Ascending aorta (tissue), 2 donors: ENCODE measurements around the gene OR6Y1. TPM values are rescaled to one million over a fixed set of nuclear protein-coding genes. Genes with fewer than 3 reads are reported as not detected.

Source experiments
- DNase-seq, 2 donors: peaks; one replicate each; pipeline ENCODE4 v3.0.0-alpha.2; 2019; ENCODE audit warnings: low spot score in 2 of 2
- H3K27ac ChIP-seq, 2 donors: fragments of 200-600 bp; sonication (generic); one replicate each; pipeline ENCODE4 v1.5.1; 2016 to 2017; ENCODE audit warnings: mild to moderate bottlenecking in 1 of 2
- H3K27me3 ChIP-seq: fragments of 200-600 bp; sonication (generic); one replicate; pipeline ENCODE4 v1.5.1; 2017
- H3K36me3 ChIP-seq, 2 donors: fragments of 200-600 bp; sonication (generic); one replicate each; pipeline ENCODE4 v1.5.1; 2016
- H3K4me1 ChIP-seq, 2 donors: fragments of 200-600 bp; sonication (generic); one replicate each; pipeline ENCODE4 v1.5.1; 2016 to 2017; ENCODE audit warnings: mild to moderate bottlenecking in 1 of 2
- H3K4me3 ChIP-seq, 2 donors: fragments of 200-600 bp; sonication (generic); one replicate each; pipeline ENCODE4 v1.5.1; 2016 to 2017; ENCODE audit warnings: mild to moderate bottlenecking in 1 of 2
- H3K9me3 ChIP-seq, 2 donors: fragments of 200-600 bp; sonication (generic); one replicate each; pipeline ENCODE4 v1.5.1; 2016
- CTCF ChIP-seq, 3 experiments: fragments of 200-600 bp in 2 of 3; fragments of 450-650 bp in 1 of 3; sonication (generic) in 2 of 3; IDR thresholded peaks; one replicate each; pipeline ENCODE4 v1.5.1; 2016 to 2019; ENCODE audit warnings: antibody characterized with exemption in 3 of 3, mild to moderate bottlenecking in 1 of 3, moderate library complexity in 1 of 3
- intact Hi-C: fragments of 100-400 bp; cut with DNase I; formaldehyde crosslinking; loops from one replicate; pipeline ENCODE4 v1.15.1; 2023
- total RNA-seq: library from RNA; depleted of rRNA; stranded (reverse); fragments of >200 nt; gene quantifications from one replicate; pipeline ENCODE4 v1.1.0, GENCODE V29; 2016

OR6Y1 gene
- total RNA-seq, 1 donor from 2014 or later: not detected

- H3K9me3 ChIP-seq: peaks cover 0 to 3% of the 10 kb centered on the region in 2 donors
- intact Hi-C loops: loop anchor here (5.0 kb wide), 1 partner anchor 491 kb away; no protein-coding TSS in a partner anchor
- DNase-seq: no peak
- peaks cover 0 to 3% of the 10 kb centered on the region in 2 donors for H3K4me1 ChIP-seq
- no peaks in the 10 kb centered on the region for H3K36me3 ChIP-seq
- no peak overlapping the region for H3K4me3 ChIP-seq
- H3K27me3 ChIP-seq: no peaks in the 10 kb centered on the region
- TF ChIP-seq CTCF (IDR thresholded peaks at IDR 0.05): peak in 2 of 3 experiments; percentile 7 to 16
- H3K27ac ChIP-seq: no peak overlapping the region
These were observed 47.7 kb downstream of the OR6Y1 start for GRCh38 chr1:158506369-158506987.

GRCh38 chr1:158496374-158496773, 57.8 kb downstream of the OR6Y1 start:
- intact Hi-C loops: no loop called here
- no peak overlapping the region for H3K27ac ChIP-seq
- H3K9me3 ChIP-seq: no peaks in the 10 kb centered on the region
- no peaks in the 10 kb centered on the region for H3K4me1 ChIP-seq
- H3K27me3 ChIP-seq: no peaks in the 10 kb centered on the region
- H3K4me3 ChIP-seq: no peak overlapping the region
- H3K36me3 ChIP-seq: no peaks in the 10 kb centered on the region
- TF ChIP-seq CTCF (IDR thresholded peaks at IDR 0.05): peak in 1 of 3 experiments; percentile 12
- DNase-seq: no peak

- Histone ChIP-seq H3K4me1 (no peaks in the 10 kb centered on the region), H3K27me3 (no peaks in the 10 kb centered on the region), H3K36me3 (no peaks in the 10 kb centered on the region), H3K9me3 (no peaks in the 10 kb centered on the region), H3K4me3 (no peak overlapping the region), H3K27ac (no peak overlapping the region)
- intact Hi-C loops: no loop called here
- TF ChIP-seq CTCF (IDR thresholded peaks at IDR 0.05): no peak
- no peak for DNase-seq
These were observed 59.4 kb downstream of the OR6Y1 start for GRCh38 chr1:158494796-158495195.

Other genes with a start within 250 kb of the OR6Y1 start
- gene CD1B, start 222.9 kb downstream of the OR6Y1 start, total RNA-seq: not detected
- gene CD1E, start 200.5 kb downstream of the OR6Y1 start, total RNA-seq: not detected
- not detected for gene OR10T2, start 154.9 kb downstream of the OR6Y1 start, total RNA-seq
- gene OR10K2, start 128.2 kb downstream of the OR6Y1 start, total RNA-seq: not detected
- gene OR10K1, start 92.6 kb downstream of the OR6Y1 start, total RNA-seq: not detected
- not detected for gene OR10R2, start 82.2 kb downstream of the OR6Y1 start, total RNA-seq
- gene OR6P1, start 16.2 kb upstream of the OR6Y1 start, total RNA-seq: not detected
- not detected for gene OR10X1, start 25.5 kb upstream of the OR6Y1 start, total RNA-seq
- gene OR10Z1, start 50.9 kb upstream of the OR6Y1 start, total RNA-seq: not detected
- gene SPTA1, start 132.3 kb upstream of the OR6Y1 start, total RNA-seq: not detected
- gene OR6K2, start 146.2 kb upstream of the OR6Y1 start, total RNA-seq: not detected
- not detected for gene OR6K3, start 166.3 kb upstream of the OR6Y1 start, total RNA-seq
- gene OR6K6, start 200.3 kb upstream of the OR6Y1 start, total RNA-seq: not detected
- not detected for gene OR6N1, start 217.8 kb upstream of the OR6Y1 start, total RNA-seq
- not detected for gene OR6N2, start 226.8 kb upstream of the OR6Y1 start, total RNA-seq